Upper lobe of left lung (tissue), 4 donors: ENCODE results near the gene SNU13.

Experiments
- CTCF ChIP-seq, 6 experiments: fragments of 450-650 bp in 4 of 6; fragments of 200-600 bp in 2 of 6; sonication (generic) in 2 of 6; IDR thresholded peaks; one replicate each; pipeline ENCODE4 v1.5.1; 2016 to 2019; ENCODE audit warnings: antibody characterized with exemption in 6 of 6
- EP300 ChIP-seq, 4 donors: sonication (generic); formaldehyde crosslinking; IDR thresholded peaks; one replicate each; pipeline ENCODE4 v1.5.1; 2017; ENCODE audit warnings: antibody characterized with exemption in 4 of 4, control low read depth in 2 of 4
- POLR2A ChIP-seq, 4 donors: fragments of 450-650 bp; IDR thresholded peaks; one replicate each; pipeline ENCODE4 v1.5.1; 2016 to 2017; ENCODE audit warnings: antibody characterized with exemption in 4 of 4, mild to moderate bottlenecking in 2 of 4

- TF ChIP-seq CTCF (IDR thresholded peaks at IDR 0.05) (peak in 4 of 6 experiments; percentile 24 to 48 (median 40)), POLR2A (IDR thresholded peaks at IDR 0.05) (peak in 3 of 4 donors; percentile 73 to 91 (median 81)), EP300 (IDR thresholded peaks at IDR 0.05) (peak in 2 of 4 donors; percentile 86 to 92)
Measured at GRCh38 chr22:41688365-41689211, at the start of gene SNU13.
